ENCODE results near the gene HERC2. TPM values are rescaled to one million over a fixed set of nuclear protein-coding genes. Genes with fewer than 3 reads are reported as not detected.
"Not testable (repeated sequence)": the region's sequence is repeated elsewhere in the genome, so short reads cannot be mapped to it uniquely, and the experiment has no call there.

Gene HERC2
- total and polyA plus RNA-seq, 10 donors, result 16.1 to 79.8 (median 58.9) TPM

- peaks cover 0 to 85% (median 33%) of the 10 kb centered on the region in 6 donors for H3K36me3 ChIP-seq
- no peak overlapping the region for H3K4me3 ChIP-seq
- H3K4me1 ChIP-seq, result peaks cover 0 to 18% (median 3%) of the 10 kb centered on the region in 6 donors
- no peak for DNase-seq
- H3K27me3 ChIP-seq (replicated peaks in 1 of 7), result no peaks in the 10 kb centered on the region
- no peaks in the 10 kb centered on the region for H3K9me3 ChIP-seq
- TF ChIP-seq CTCF (IDR thresholded peaks at IDR 0.05 in 8 of 11, conservative IDR thresholded peaks at IDR 0.05 in 3 of 11), result peak in 10 of 11 experiments; percentile 18 to 80 (median 68)
- TF ChIP-seq POLR2AphosphoS5 (IDR thresholded peaks at IDR 0.05), result no peak
- TF ChIP-seq POLR2A (IDR thresholded peaks at IDR 0.05), result no peak
- intact Hi-C loops (cut with DNase I; ENCODE audit: low total_unique reads), result no loop called here
- WGBS, 5 donors, result 39 to 49% (median 44%) methylated on average over 6 of the region's 6 CpGs
- H3K27ac ChIP-seq, result no peak overlapping the region
Measured at GRCh38 chr15:28123408-28124023, 198.5 kb downstream of the HERC2 start.

- Histone ChIP-seq H3K27me3 (replicated peaks in 1 of 7) (no peaks in the 10 kb centered on the region), H3K4me3 (no peak overlapping the region), H3K36me3 (peaks cover 0 to 86% (median 41%) of the 10 kb centered on the region in 6 donors), H3K9me3 (no peaks in the 10 kb centered on the region), H3K4me1 (peaks cover 0 to 7% (median 0%) of the 10 kb centered on the region in 6 donors), H3K27ac (no peak overlapping the region)
- no peak for TF ChIP-seq POLR2AphosphoS5 (IDR thresholded peaks at IDR 0.05)
- no peak for TF ChIP-seq CTCF (IDR thresholded peaks at IDR 0.05 in 8 of 11, conservative IDR thresholded peaks at IDR 0.05 in 3 of 11)
- TF ChIP-seq POLR2A (IDR thresholded peaks at IDR 0.05), result no peak
- 85 to 96% (median 89%) methylated on average over 27 to 28 of the region's 28 CpGs for WGBS, 5 donors
- DNase-seq, result no peak
- intact Hi-C loops (cut with DNase I; ENCODE audit: low total_unique reads), result no loop called here
Measured at GRCh38 chr15:28122038-28122949, 199.7 kb downstream of the HERC2 start.

GRCh38 chr15:28121577-28121976 is 200.4 kb downstream of the HERC2 start:
- DNase-seq; H3K4me3 ChIP-seq; H3K4me1 ChIP-seq; H3K27ac ChIP-seq; H3K27me3 ChIP-seq (replicated peaks in 1 of 7); H3K9me3 ChIP-seq; intact Hi-C loops (cut with DNase I; ENCODE audit: low total_unique reads): not testable (repeated sequence)
- WGBS, 5 donors, result 92 to 100% (median 95%) methylated on average over 2 to 12 of the region's 16 CpGs
- peaks cover 0 to 88% (median 48%) of the 10 kb centered on the region in 6 donors for H3K36me3 ChIP-seq

GRCh38 chr15:28120359-28120640 is 201.7 kb downstream of the HERC2 start:
- H3K27ac ChIP-seq, result no peak overlapping the region
- H3K9me3 ChIP-seq, result no peaks in the 10 kb centered on the region
- intact Hi-C loops (cut with DNase I; ENCODE audit: low total_unique reads), result no loop called here
- no peak for DNase-seq
- H3K4me1 ChIP-seq, result no peaks in the 10 kb centered on the region
- no peak overlapping the region for H3K4me3 ChIP-seq
- TF ChIP-seq CTCF (IDR thresholded peaks at IDR 0.05 in 8 of 11, conservative IDR thresholded peaks at IDR 0.05 in 3 of 11), result no peak
- TF ChIP-seq POLR2A (IDR thresholded peaks at IDR 0.05), result no peak
- TF ChIP-seq POLR2AphosphoS5 (IDR thresholded peaks at IDR 0.05), result no peak
- peaks cover 0 to 99% (median 60%) of the 10 kb centered on the region in 6 donors for H3K36me3 ChIP-seq
- WGBS, 5 donors, result 94 to 98% (median 96%) methylated on average over 4 of the region's 4 CpGs
- no peaks in the 10 kb centered on the region for H3K27me3 ChIP-seq (replicated peaks in 1 of 7)

Measured in spleen (tissue), 11 donors.